ENCODE measurements around the gene TYMP. TPM values are rescaled to one million over a fixed set of nuclear protein-coding genes. Genes with fewer than 3 reads are reported as not detected.

TYMP gene
- total RNA-seq, result 7.3 and 14.3 TPM in 2 replicates

GRCh38 chr22:50529897-50530579, at the start of gene TYMP:
TYMP (minus strand) TSS chr22:50530012; CDS start chr22:50529709, 303 bp downstream.

GRCh38 chr22:50577987-50578775, 48.4 kb upstream of the TYMP start, which contains the start of gene CPT1B:
CPT1B (minus strand) TSS chr22:50578427; CDS start chr22:50577915, 512 bp downstream.

GRCh38 chr22:50562523-50563412, 33.0 kb upstream of the TYMP start, which contains the start of gene SYCE3:
SYCE3 (minus strand) TSS chr22:50562919; CDS start chr22:50556405, 6,514 bp downstream.

DNA sequence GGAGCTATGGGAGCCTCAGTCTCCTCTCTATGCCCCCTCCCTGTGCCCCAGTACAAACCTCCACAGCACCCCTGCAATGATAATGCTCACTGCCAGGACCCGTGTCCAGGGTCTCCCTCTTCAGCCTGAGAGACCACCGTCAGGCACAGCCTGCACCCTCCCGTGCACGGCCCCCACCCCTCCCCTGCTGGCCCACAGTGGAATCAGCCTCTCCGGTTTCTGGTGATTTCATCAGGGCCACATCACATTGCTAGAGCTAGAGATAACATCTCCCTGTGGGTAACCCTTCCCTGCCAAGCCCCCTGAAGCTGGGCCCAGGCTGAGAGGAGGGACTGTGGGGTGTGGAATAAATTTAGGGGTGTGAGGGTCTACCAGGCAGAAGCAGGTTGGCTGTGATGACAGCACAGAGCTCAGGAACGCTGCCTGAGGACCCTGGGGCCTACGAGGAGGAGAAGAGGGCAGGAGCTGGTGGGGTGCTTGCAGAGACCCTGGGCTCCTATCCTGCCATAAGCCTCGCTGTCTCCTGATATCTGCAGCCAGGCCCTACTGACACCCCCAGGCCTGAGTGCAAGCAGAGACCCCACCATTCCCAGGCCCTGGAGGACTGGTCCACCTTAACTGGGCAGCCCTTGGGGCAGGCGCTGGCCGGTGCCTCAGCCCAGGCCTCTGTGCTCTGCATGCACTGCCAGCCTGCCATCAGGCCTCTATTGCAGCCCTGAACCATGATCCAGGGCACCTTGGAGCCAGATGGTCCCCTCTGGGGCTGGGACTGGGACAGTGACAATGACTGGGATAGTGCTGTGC, 15.9 kb upstream of the TYMP start, which contains the start of gene KLHDC7B:
Gene KLHDC7B, plus strand, starts transcription at position 378 of the 804 bp plus-strand sequence. Its CDS starts 345 bp downstream, at position 723.

DNA sequence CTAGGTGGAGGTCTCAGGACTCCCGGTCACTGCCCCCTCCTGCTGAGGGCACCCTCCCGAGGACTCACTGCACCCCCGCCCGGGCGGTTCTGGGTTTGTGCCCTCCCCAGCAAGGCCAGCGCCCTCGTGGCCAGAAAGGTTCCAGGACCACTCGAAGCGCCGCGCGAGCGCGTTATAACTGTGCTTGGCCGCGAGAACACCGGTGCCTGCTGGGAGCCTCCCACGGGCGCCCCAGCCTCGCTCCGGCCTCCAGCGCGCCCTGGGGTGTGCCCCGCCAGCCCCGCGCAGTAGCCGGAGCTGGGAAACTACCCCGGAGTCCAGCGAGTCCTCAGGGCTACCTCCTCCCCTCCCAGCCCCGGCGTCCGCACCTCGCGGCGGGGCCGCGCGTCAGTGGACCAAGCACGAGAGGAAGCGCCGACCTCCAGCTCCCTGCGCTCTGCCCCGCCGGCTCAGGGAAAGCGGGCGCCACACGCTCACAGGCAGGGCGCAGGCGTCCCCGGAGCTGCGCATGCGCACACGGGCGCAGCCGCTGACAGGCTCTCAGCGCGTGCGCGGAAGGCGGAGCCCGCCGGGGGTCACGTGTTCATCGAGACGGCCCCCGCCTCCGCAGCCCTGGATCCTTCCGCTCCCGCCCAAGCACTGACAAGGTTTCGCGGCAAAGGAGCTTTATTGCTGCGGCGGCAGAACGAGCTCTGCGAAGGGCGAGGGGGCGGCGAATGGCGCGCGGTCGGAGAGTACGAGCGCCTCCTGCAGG, 4.5 kb downstream of the TYMP start, which contains the start of gene SCO2:
Gene SCO2, minus strand, starts transcription at position 495 of the 754 bp plus-strand sequence. CDS start 1,187 bp downstream, outside the sequence.

DNA sequence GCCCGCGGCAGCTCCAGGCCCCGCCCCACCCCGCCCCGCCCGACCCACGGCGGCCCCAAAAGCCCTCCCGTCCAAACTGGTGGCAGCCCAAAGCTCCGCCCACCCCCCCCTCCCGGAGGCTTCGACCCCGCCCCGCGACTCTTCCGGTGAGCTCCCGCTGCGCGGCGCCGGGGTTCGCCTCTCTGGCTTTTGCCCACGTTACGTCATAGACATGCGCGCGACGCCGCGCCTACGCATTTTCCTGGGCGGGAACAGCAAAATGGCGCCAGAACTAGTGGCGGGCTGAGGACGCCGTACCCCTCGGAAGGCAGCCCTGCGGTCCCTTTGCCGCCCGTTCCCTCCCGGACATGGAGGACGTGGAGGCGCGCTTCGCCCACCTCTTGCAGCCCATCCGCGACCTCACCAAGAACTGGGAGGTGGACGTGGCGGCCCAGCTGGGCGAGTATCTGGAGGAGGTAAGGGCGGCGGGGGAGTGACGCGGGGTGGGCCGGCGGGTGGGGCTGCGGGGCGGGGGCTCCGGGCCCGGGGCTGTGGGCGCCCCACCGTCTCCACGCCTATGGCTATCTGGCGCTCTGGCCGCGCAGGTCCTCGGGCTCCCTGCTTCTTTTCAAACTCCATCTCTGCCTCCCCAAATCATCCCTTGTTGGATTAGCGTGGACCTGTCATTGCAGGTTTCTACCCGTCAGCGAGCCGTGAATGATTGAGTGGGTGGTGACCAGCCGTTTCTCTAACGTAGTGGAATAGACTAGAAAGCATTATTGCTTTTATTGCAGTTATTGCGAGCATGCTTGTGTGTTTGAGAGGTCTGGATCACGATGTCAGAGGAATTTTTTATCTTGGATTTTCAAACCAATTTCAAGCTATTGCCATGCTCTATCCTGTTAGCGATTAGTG, 21.6 kb downstream of the TYMP start, which contains the start of gene NCAPH2:
Gene NCAPH2, plus strand, starts transcription at position 234 of the 894 bp plus-strand sequence. Its CDS starts 114 bp downstream, at position 348.

DNA sequence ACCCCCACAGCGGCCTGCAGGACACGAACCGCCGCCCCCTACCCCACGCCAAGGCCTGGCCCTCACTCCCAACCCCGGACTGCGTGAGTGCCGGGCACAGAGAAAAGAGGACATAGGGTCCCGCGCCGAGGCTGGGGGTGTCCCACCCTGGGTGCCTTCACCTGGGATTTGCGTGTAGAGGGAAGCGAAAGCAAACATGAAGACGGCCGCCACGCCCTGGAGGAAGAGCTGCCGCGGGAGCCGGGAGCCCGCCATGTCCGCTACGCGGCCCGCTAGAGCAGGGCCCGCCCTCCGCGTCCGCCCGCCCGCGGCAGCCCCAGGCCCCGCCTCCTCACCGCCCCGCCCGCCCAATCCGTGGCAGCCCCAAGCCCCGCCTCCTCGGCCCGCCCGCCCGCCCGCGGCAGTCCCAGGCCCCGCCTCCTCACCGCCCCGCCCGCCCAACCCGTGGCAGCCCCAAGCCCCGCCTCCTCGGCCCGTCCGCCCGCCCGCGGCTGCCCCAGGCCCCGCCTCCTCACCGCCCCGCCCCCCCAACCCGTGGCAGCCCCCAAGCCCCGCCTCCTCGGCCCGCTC, 22.3 kb downstream of the TYMP start, which contains the start of gene LMF2:
Gene LMF2, minus strand, starts transcription at position 282 of the 570 bp plus-strand sequence. Its CDS starts 27 bp downstream, at position 255.

DNA sequence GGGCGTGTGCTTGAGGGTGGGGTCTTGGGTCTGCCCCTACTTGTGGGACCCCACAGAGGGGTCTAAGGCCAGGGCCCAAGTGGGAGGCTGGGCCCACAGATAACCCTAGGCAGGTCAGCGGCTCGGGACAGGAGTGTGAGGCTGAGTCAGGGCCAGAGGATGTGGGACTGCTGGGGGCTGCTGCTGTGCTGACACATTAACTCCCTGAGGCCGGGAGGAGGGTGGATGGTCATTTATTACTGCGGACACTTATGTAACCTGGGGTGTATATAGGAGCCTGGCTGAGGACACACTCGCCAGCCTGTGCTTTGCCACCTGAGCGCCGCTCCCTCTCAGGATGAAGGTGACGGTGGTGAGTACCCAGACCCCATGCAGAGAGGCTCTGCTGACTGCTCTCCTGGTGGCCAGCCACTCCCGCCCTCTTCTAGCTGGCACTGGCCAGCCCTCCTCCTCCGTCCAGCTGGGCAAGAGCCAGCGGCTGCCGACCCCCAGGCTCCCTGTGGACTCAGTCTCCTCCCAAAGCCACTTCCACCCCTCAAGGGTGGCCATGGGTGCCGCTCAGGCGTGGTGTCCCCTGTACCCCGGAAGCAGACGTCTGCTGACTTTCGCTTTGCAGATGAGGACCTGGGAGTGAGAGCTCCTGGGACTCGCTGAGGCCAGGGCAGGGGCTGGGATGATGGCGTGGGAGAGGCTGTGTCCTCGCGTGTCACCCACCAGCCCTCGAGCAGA, 43.1 kb downstream of the TYMP start, which contains the start of gene MIOX:
Gene MIOX, plus strand, starts transcription at position 299 of the 729 bp plus-strand sequence. Its CDS starts 39 bp downstream, at position 338.

DNA sequence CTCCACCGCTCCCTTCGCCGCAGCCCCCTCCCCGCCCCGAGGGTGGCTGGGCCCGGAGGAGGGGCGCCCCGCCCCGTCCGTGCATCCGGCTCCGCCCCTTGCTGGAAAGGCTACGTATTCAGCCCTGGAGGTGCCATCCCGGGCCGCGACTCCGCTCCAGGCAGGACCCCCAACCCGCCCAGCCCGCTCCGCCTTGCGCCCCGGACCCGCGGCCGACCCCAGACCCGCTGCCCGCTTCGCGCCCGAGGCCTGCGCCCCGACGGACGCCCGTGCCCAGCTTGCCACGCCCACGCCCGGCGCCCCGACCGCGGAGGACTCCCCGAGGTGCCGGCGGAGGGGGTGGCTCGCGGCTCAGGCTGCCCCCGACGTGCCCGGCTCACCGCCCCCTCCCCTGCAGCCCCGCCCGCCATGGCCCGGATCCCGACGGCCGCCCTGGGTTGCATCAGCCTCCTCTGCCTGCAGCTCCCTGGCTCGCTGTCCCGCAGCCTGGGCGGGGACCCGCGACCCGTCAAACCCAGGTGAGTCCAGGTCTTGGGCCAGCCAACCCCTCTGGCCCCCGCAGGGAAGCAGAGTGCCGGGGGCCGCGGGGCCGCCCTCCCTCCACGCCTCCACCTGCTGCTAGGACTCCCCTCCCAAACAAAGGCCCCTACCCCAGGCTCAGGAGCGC, 48.2 kb downstream of the TYMP start, which contains the start of gene ADM2:
Gene ADM2, plus strand, starts transcription at position 104 of the 667 bp plus-strand sequence. Its CDS starts 305 bp downstream, at position 409.

Other genes with a start within 250 kb of the TYMP start
- 145 and 159 TPM in 2 replicates for gene PLXNB2, start 222.4 kb downstream of the TYMP start, total RNA-seq
- gene DENND6B, start 203.0 kb downstream of the TYMP start, total RNA-seq, result 1.6 and 1.9 TPM in 2 replicates
- 62.2 and 65.0 TPM in 2 replicates for gene PPP6R2, start 186.7 kb downstream of the TYMP start, total RNA-seq
- gene SBF1, start 55.0 kb downstream of the TYMP start, total RNA-seq, result 49.7 and 60.6 TPM in 2 replicates
- under 0.01 and 0.37 TPM in 2 replicates for gene ADM2, start 48.5 kb downstream of the TYMP start, total RNA-seq
- gene MIOX, start 43.2 kb downstream of the TYMP start, total RNA-seq, result not detected in 2 replicates
- gene LMF2, start 22.3 kb downstream of the TYMP start, total RNA-seq, result 24.8 and 29.5 TPM in 2 replicates
- gene NCAPH2, start 21.8 kb downstream of the TYMP start, total RNA-seq, result 24.9 and 38.2 TPM in 2 replicates
- 0.62 and 2.0 TPM in 2 replicates for gene SCO2, start 4.4 kb downstream of the TYMP start, total RNA-seq
- gene KLHDC7B, start 15.9 kb upstream of the TYMP start, total RNA-seq, result under 0.01 TPM in 1 of 2 replicates, not detected in the other
- gene SYCE3, start 32.9 kb upstream of the TYMP start, total RNA-seq, result 0.79 TPM in 1 of 2 replicates, not detected in the other
- gene CPT1B, start 48.4 kb upstream of the TYMP start, total RNA-seq, result 1.5 and 2.9 TPM in 2 replicates
- 20.9 and 21.8 TPM in 2 replicates for gene CHKB, start 52.8 kb upstream of the TYMP start, total RNA-seq
- gene MAPK8IP2, start 70.8 kb upstream of the TYMP start, total RNA-seq, result 0.12 and 0.13 TPM in 2 replicates
- 12.4 and 17.2 TPM in 2 replicates for gene ARSA, start 98.1 kb upstream of the TYMP start, total RNA-seq
- 0.62 and 0.79 TPM in 2 replicates for gene SHANK3, start 142.8 kb upstream of the TYMP start, total RNA-seq
- not detected in 2 replicates for gene ACR, start 208.2 kb upstream of the TYMP start, total RNA-seq

Data from aortic smooth muscle cell (primary cell).